ENCODE data around the gene DNM2. TPM values are rescaled to one million over a fixed set of nuclear protein-coding genes. Genes with fewer than 3 reads are reported as not detected.

Gene DNM2
- total and polyA plus RNA-seq, 2 of the 13 experiments (the other 11 are each of a cell fraction or from before 2014, with no cell fraction given): 41.7 to 59.8 TPM

DNA sequence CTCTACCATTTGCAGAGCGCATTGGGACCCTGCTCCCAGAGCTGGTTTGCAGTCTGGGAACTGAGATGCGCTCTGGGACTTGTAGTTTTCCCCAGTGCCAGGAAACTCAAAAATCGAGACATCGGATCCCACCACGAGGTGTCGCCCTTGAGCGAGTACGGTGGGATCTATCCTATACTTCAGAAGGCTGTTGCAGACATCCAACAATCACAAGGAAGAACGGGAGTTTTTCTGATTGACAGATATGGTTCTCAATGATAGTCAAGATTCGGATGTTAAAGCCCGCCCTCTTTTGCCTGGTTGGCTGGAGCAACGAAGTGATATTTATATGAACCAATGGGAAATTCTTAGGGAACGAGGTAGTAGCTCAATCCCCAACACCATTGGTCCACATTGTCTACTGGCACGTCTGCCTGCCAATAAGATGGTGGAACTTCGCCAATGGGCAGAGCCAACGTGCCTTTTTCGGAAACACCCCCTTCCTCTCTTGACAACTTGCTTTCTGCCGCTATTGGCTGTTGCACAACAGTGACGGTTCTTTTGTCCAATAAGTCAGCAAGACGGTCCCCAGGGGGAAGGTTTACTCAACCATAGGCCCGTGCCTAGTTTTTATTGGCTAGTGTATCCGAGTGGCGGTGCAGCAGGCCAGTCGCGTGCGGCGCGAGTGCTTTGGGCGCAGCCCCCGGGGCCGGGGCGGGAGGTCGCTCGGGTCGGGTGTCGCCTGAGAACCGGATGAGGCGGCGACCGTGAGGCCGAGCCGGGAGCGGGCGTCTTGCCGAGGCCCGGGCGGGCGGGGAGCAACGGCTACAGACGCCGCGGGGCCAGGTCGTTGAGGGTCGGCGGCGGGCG lies at the start of gene DNM2 (continued):
- TF ChIP-seq PPARG (CRISPR knock-in tag; conservative IDR thresholded peaks at IDR 0.05) (peak; percentile 72), ZNF607 (CRISPR knock-in tag; IDR thresholded peaks at IDR 0.05; ENCODE audit: borderline replicate concordance) (no peak), ZSCAN31 (CRISPR knock-in tag; IDR thresholded peaks at IDR 0.05; ENCODE audit: low read depth) (no peak), ZNF430 (CRISPR knock-in tag; IDR thresholded peaks at IDR 0.05) (no peak), ZNF350 (CRISPR knock-in tag; IDR thresholded peaks at IDR 0.05; ENCODE audit: borderline replicate concordance, low read depth) (peak; percentile 78), ZNF674 (CRISPR knock-in tag; IDR thresholded peaks at IDR 0.05; ENCODE audit: low read depth) (no peak), ZNF747 (CRISPR knock-in tag; IDR thresholded peaks at IDR 0.05; ENCODE audit: borderline replicate concordance) (no peak), ZFP37 (CRISPR knock-in tag; IDR thresholded peaks at IDR 0.05; ENCODE audit: borderline replicate concordance) (no peak), NONO (IDR thresholded peaks at IDR 0.05) (no peak), NONO (CRISPR knock-in tag; conservative IDR thresholded peaks at IDR 0.05) (no peak), FOSL2 (CRISPR knock-in tag; IDR thresholded peaks at IDR 0.05) (peak; percentile 38; the same call in 1 of the 2 replicates), ELF3 (CRISPR knock-in tag; IDR thresholded peaks at IDR 0.05) (peak; percentile 86), JARID2 (CRISPR knock-in tag; IDR thresholded peaks at IDR 0.05; ENCODE audit: insufficient replicate concordance) (no peak), KAT2B (IDR thresholded peaks at IDR 0.05; ENCODE audit: borderline replicate concordance, low read depth, low read length) (no peak), PHF20 (CRISPR knock-in tag; IDR thresholded peaks at IDR 0.05) (peak; percentile 53), SALL1 (CRISPR knock-in tag; IDR thresholded peaks at IDR 0.05) (0 out of 2 replicates have a peak, but pooled peaks have one; percentile 29), CBX5 (CRISPR knock-in tag; IDR thresholded peaks at IDR 0.05; ENCODE audit: borderline replicate concordance) (peak; percentile 71; the same call in 1 of the 2 replicates), MXI1 (IDR thresholded peaks at IDR 0.05; ENCODE audit: borderline replicate concordance, low read depth, low read length) (peak; percentile 61; the same call in 1 of the 3 replicates), HOMEZ (CRISPR knock-in tag; IDR thresholded peaks at IDR 0.05; ENCODE audit: low read depth) (peak; percentile 91), FUBP1 (CRISPR knock-in tag; IDR thresholded peaks at IDR 0.05; ENCODE audit: borderline replicate concordance) (no peak), ZNF510 (CRISPR knock-in tag; IDR thresholded peaks at IDR 0.05; ENCODE audit: low read depth) (no peak), ATF2 (CRISPR knock-in tag; IDR thresholded peaks at IDR 0.05) (peak; percentile 51; the same call in 1 of the 2 replicates), XRCC5 (optimal IDR thresholded peaks at IDR 0.05; ENCODE audit: low read length) (peak; percentile 68)
- TF ChIP-seq, protein P1, sequence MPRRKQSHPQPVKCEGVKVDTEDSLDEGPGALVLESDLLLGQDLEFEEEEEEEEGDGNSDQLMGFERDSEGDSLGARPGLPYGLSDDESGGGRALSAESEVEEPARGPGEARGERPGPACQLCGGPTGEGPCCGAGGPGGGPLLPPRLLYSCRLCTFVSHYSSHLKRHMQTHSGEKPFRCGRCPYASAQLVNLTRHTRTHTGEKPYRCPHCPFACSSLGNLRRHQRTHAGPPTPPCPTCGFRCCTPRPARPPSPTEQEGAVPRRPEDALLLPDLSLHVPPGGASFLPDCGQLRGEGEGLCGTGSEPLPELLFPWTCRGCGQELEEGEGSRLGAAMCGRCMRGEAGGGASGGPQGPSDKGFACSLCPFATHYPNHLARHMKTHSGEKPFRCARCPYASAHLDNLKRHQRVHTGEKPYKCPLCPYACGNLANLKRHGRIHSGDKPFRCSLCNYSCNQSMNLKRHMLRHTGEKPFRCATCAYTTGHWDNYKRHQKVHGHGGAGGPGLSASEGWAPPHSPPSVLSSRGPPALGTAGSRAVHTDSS (CRISPR knock-in tag; conservative IDR thresholded peaks at IDR 0.05): no peak

All from HepG2 (cell line).